Body of pancreas (tissue), 4 donors: ENCODE data around the gene ZC2HC1B.

Source experiments
- POLR2A ChIP-seq, 3 donors: fragments of 450-650 bp; IDR thresholded peaks; one replicate each; pipeline ENCODE4 v1.6.1; 2016; ENCODE audit warnings: antibody characterized with exemption in 3 of 3, mild to moderate bottlenecking in 2 of 3
- TF ChIP-seq, protein P1 (sequence below), 7 experiments: fragments of 450-650 bp in 4 of 7; fragments of 200-600 bp in 3 of 7; sonication (generic) in 3 of 7; IDR thresholded peaks; one replicate each; pipeline ENCODE4 v1.5.1; 2016 to 2019; ENCODE audit warnings: antibody characterized with exemption in 7 of 7

DNA sequence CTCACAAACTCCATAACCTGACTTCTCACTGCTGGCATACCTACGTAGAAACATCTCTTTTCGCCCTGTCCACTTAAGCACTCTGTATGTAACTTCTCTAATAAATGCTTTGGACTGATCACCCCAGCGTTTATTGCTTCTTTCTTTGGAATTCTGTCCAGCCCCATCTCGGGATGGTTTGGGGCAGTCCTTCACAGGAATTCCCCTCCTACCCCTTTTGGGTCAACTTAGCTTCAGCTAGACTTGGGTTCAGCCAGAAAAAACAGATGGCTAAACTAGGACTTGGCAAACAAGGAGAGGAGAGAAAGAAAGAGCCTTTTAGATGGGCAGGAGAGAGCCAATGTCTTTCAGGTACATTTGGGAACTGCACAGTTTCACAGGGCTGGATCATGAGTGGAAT is 25.1 kb upstream of the ZC2HC1B start:
- TF ChIP-seq, protein P1, sequence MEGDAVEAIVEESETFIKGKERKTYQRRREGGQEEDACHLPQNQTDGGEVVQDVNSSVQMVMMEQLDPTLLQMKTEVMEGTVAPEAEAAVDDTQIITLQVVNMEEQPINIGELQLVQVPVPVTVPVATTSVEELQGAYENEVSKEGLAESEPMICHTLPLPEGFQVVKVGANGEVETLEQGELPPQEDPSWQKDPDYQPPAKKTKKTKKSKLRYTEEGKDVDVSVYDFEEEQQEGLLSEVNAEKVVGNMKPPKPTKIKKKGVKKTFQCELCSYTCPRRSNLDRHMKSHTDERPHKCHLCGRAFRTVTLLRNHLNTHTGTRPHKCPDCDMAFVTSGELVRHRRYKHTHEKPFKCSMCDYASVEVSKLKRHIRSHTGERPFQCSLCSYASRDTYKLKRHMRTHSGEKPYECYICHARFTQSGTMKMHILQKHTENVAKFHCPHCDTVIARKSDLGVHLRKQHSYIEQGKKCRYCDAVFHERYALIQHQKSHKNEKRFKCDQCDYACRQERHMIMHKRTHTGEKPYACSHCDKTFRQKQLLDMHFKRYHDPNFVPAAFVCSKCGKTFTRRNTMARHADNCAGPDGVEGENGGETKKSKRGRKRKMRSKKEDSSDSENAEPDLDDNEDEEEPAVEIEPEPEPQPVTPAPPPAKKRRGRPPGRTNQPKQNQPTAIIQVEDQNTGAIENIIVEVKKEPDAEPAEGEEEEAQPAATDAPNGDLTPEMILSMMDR (IDR thresholded peaks at IDR 0.05): no peak
- no peak for TF ChIP-seq POLR2A (IDR thresholded peaks at IDR 0.05)
